M059J (cell line): ENCODE data around the gene RAPGEF4. TPM values are rescaled to one million over a fixed set of nuclear protein-coding genes. Genes with fewer than 3 reads are reported as not detected.
"Not testable (repeated sequence)": the region's sequence is repeated elsewhere in the genome, so short reads cannot be mapped to it uniquely, and the experiment has no call there.

Source experiments
- DNase-seq: peaks from one replicate; pipeline ENCODE4 v3.0.0-alpha.2; 2012; ENCODE audit warnings: low read depth
- total RNA-seq: library from RNA; depleted of rRNA; stranded (reverse); fragments of >200 nt; shearing (Covaris generic); gene quantifications from 2 replicates; pipeline ENCODE4 v1.2.3, GENCODE V29; 2014; rRNA removed

RAPGEF4 gene
- total RNA-seq, 1 experiment from 2014 or later = 0.47 TPM

DNA sequence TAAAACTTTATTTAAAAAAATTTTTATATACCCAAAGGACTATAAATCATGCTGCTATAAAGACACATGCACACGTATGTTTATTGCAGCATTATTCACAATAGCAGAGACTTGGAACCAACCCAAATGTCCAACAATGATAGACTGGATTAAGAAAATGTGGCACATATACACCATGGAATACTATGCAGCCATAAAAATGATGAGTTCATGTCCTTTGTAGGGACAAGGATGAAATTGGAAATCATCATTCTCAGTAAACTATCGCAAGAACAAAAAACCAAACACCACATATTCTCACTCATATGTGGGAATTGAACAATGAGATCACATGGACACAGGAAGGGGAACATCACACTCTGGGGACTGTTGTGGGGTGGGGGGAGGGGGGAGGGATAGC lies 358.0 kb downstream of the RAPGEF4 start:
- not testable (repeated sequence) for DNase-seq

DNA sequence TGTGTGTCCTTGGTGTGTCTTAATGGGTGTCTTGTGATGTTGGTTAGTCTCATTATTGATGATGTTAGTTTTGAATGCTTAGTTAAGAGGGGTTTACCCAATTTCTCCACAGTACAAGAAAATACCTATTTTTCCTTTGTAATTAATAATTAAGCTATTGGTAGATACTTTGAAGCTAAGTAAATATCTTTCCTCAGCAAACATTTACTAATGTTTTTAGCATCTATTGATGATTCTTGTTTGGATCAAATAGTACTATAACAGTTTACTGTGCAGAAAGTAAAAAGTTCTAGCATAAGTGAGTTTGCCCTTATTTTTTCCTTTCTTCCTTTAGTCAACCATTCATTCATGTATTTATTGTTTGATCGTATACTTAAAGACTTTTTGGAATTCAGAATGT lies 359.1 kb downstream of the RAPGEF4 start:
- DNase-seq = no peak

DNA sequence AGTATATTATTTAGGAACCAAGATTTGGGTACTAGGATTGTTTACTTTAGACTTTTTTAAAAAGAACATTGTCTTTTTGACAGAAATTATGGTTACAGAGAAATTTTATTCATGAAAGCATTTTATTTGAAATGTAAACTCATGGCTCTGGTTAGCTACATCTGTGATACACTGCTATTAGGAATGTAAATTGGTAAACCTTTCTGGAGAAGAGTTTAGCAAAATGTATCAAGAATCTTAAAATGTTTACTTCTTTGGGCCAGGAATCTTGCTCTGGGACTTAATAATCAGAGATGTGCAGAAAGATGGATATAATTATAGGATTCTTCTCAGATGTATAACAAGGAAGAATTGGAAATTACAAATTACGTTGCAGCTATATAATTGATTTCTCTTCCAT lies 359.7 kb downstream of the RAPGEF4 start:
- DNase-seq = no peak

DNA sequence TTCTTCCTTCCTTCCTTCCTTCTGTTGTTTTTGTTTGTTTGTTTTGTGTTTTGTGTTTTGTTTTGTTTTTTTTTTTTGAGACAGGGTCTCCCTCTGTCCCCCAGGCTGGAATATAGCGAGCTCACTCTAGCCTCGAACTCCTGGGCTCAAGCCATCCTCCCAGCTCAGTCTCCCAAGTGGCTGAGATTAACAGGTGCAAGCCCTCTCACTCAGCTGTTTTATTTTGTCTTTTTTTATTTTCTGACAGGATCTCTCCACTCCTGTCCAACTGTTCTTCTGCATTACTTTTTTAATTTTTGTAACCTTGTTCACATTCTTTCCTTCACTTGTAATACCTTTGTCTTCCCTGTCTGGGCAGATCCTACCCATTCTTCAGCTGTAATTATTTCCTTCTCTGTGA lies 363.6 kb downstream of the RAPGEF4 start:
- no peak for DNase-seq

DNA sequence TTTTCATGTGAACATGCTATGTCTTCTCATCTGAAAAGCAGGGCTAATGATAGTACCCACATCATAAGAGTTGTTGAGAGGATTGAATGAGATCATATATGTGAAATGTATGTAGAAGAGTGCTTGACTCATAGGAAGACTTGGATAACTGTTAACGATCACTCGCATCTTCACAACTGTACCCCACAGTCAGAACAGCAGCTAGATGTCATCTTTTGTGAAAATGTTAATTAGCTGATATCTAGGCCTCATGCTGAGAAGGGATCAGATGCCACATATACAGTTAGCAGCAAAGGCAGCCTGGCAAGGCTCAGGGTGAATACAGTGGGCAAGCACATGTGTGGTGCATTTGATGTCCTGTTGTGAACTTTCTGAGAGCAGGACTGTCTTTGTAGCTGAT lies 364.2 kb downstream of the RAPGEF4 start:
- DNase-seq = no peak

DNA sequence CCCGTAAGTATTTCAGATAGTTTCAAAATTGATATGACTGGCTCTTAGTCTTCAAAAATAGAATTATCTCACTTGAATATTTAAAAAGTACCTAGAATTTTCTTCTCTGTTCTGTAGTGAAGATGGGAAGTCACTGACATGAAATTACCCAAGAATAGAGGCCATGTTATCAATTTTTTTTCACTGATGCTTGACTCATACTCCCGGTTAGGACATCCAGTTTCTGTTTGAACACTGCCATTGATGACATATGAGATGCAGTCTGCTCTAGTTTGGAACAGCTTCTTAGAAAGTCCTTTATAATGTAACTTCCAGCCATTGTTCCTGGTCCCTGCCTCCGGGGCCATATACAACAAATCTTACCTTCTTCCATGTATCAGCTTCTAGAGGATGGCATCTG lies 366.0 kb downstream of the RAPGEF4 start:
- DNase-seq = no peak

Other genes starting within 250 kb of the RAPGEF4 start
- gene PDK1, start 179.8 kb upstream of the RAPGEF4 start, total RNA-seq = 16.0 and 32.3 TPM in 2 replicates